Ascending aorta (tissue), 2 donors: ENCODE measurements around the gene CYSRT1. TPM values are rescaled to one million over a fixed set of nuclear protein-coding genes. Genes with fewer than 3 reads are reported as not detected.

Experiments used
- DNase-seq, 2 donors: peaks; one replicate each; pipeline ENCODE4 v3.0.0-alpha.2; 2019; ENCODE audit warnings: low spot score in 2 of 2
- H3K27ac ChIP-seq, 2 donors: fragments of 200-600 bp; sonication (generic); one replicate each; pipeline ENCODE4 v1.5.1; 2016 to 2017; ENCODE audit warnings: mild to moderate bottlenecking in 1 of 2
- H3K27me3 ChIP-seq: fragments of 200-600 bp; sonication (generic); one replicate; pipeline ENCODE4 v1.5.1; 2017
- H3K36me3 ChIP-seq, 2 donors: fragments of 200-600 bp; sonication (generic); one replicate each; pipeline ENCODE4 v1.5.1; 2016
- H3K4me1 ChIP-seq, 2 donors: fragments of 200-600 bp; sonication (generic); one replicate each; pipeline ENCODE4 v1.5.1; 2016 to 2017; ENCODE audit warnings: mild to moderate bottlenecking in 1 of 2
- H3K4me3 ChIP-seq, 2 donors: fragments of 200-600 bp; sonication (generic); one replicate each; pipeline ENCODE4 v1.5.1; 2016 to 2017; ENCODE audit warnings: mild to moderate bottlenecking in 1 of 2
- H3K9me3 ChIP-seq, 2 donors: fragments of 200-600 bp; sonication (generic); one replicate each; pipeline ENCODE4 v1.5.1; 2016
- CTCF ChIP-seq, 3 experiments: fragments of 200-600 bp in 2 of 3; fragments of 450-650 bp in 1 of 3; sonication (generic) in 2 of 3; IDR thresholded peaks; one replicate each; pipeline ENCODE4 v1.5.1; 2016 to 2019; ENCODE audit warnings: antibody characterized with exemption in 3 of 3, mild to moderate bottlenecking in 1 of 3, moderate library complexity in 1 of 3
- intact Hi-C: fragments of 100-400 bp; cut with DNase I; formaldehyde crosslinking; loops from one replicate; pipeline ENCODE4 v1.15.1; 2023
- total RNA-seq: library from RNA; depleted of rRNA; stranded (reverse); fragments of >200 nt; gene quantifications from one replicate; pipeline ENCODE4 v1.1.0, GENCODE V29; 2016

Gene CYSRT1
- total RNA-seq, 1 donor from 2014 or later: not detected

GRCh38 chr9:137194388-137194787, 30.6 kb upstream of the CYSRT1 start:
- H3K27me3 ChIP-seq: no peaks in the 10 kb centered on the region
- H3K4me3 ChIP-seq: no peak overlapping the region
- H3K9me3 ChIP-seq: no peaks in the 10 kb centered on the region
- no peak for DNase-seq
- H3K36me3 ChIP-seq: peaks cover 18 to 19% of the 10 kb centered on the region in 2 donors
- H3K4me1 ChIP-seq: peaks cover 10 to 27% of the 10 kb centered on the region in 2 donors
- H3K27ac ChIP-seq: no peak overlapping the region
- no peak for TF ChIP-seq CTCF (IDR thresholded peaks at IDR 0.05)
- intact Hi-C loops: no loop called here

- H3K4me3 ChIP-seq: no peak overlapping the region
- intact Hi-C loops: no loop called here
- H3K9me3 ChIP-seq: no peaks in the 10 kb centered on the region
- H3K27ac ChIP-seq: no peak overlapping the region
- no peak for DNase-seq
- peaks cover 10 to 26% of the 10 kb centered on the region in 2 donors for H3K4me1 ChIP-seq
- no peak for TF ChIP-seq CTCF (IDR thresholded peaks at IDR 0.05)
- H3K27me3 ChIP-seq: no peaks in the 10 kb centered on the region
- H3K36me3 ChIP-seq: peaks cover 16 to 17% of the 10 kb centered on the region in 2 donors
Measured at GRCh38 chr9:137194909-137195308, 30.1 kb upstream of the CYSRT1 start.

- intact Hi-C loops: no loop called here
- Histone ChIP-seq H3K4me1 (peaks cover 5 to 19% of the 10 kb centered on the region in 2 donors), H3K4me3 (no peak overlapping the region), H3K27ac (no peak overlapping the region), H3K27me3 (no peaks in the 10 kb centered on the region), H3K36me3 (peaks cover 8 to 13% of the 10 kb centered on the region in 2 donors), H3K9me3 (no peaks in the 10 kb centered on the region)
- DNase-seq: no peak
- no peak for TF ChIP-seq CTCF (IDR thresholded peaks at IDR 0.05)
Measured at GRCh38 chr9:137195525-137196220, 29.3 kb upstream of the CYSRT1 start.

GRCh38 chr9:137198051-137198901, 26.7 kb upstream of the CYSRT1 start:
- no peak for DNase-seq
- no peaks in the 10 kb centered on the region for H3K36me3 ChIP-seq
- H3K4me3 ChIP-seq: peak overlapping the region in 1 of 2 donors; percentile 73
- H3K4me1 ChIP-seq: peaks cover 9 to 28% of the 10 kb centered on the region in 2 donors
- no peak overlapping the region for H3K27ac ChIP-seq
- intact Hi-C loops: no loop called here
- no peaks in the 10 kb centered on the region for H3K9me3 ChIP-seq
- H3K27me3 ChIP-seq: no peaks in the 10 kb centered on the region
- no peak for TF ChIP-seq CTCF (IDR thresholded peaks at IDR 0.05)

- peaks cover 10 to 35% of the 10 kb centered on the region in 2 donors for H3K4me1 ChIP-seq
- no peak for TF ChIP-seq CTCF (IDR thresholded peaks at IDR 0.05)
Measured at GRCh38 chr9:137198902-137199283, 26.1 kb upstream of the CYSRT1 start.

More at GRCh38 chr9:137198902-137199283, 26.1 kb upstream of the CYSRT1 start:
- no peaks in the 10 kb centered on the region for H3K27me3 ChIP-seq
- H3K9me3 ChIP-seq: no peaks in the 10 kb centered on the region
- no peaks in the 10 kb centered on the region for H3K36me3 ChIP-seq
- intact Hi-C loops: no loop called here
- no peak overlapping the region for H3K27ac ChIP-seq
- no peak for DNase-seq
- peak overlapping the region in 1 of 2 donors; percentile 73 for H3K4me3 ChIP-seq
